Measurements from ENCODE around the gene CLDND2.

- TF ChIP-seq TAF1 (IDR thresholded peaks at IDR 0.05; ENCODE audit: borderline replicate concordance, low read depth, low read length) (no peak), POLR2A (IDR thresholded peaks at IDR 0.05; ENCODE audit: low read depth, low read length) (no peak), CTCF (IDR thresholded peaks at IDR 0.05 in 2 of 3, conservative IDR thresholded peaks at IDR 0.05 in 1 of 3; ENCODE audit: control insufficient read depth in 2 of 3, extremely low read depth in 1 of 3, insufficient read depth in 1 of 3, low read depth in 3 of 3, low read length in 3 of 3) (no peak), REST (IDR thresholded peaks at IDR 0.05; ENCODE audit: low read depth, low read length) (no peak), NFYB (IDR thresholded peaks at IDR 0.05; ENCODE audit: insufficient read depth, low read depth, low read length) (no peak), USF2 (IDR thresholded peaks at IDR 0.05; ENCODE audit: borderline replicate concordance, low read depth, low read length) (no peak), KDM1A (IDR thresholded peaks at IDR 0.05; ENCODE audit: borderline replicate concordance) (no peak), POLR2AphosphoS5 (IDR thresholded peaks at IDR 0.05; ENCODE audit: low read length) (no peak), EP300 (IDR thresholded peaks at IDR 0.05; ENCODE audit: borderline replicate concordance in 1 of 2, control insufficient read depth in 1 of 2, low read depth in 2 of 2, low read length in 2 of 2) (no peak), CREM (IDR thresholded peaks at IDR 0.05; ENCODE audit: low read depth) (no peak), SMAD5 (IDR thresholded peaks at IDR 0.05; ENCODE audit: low read depth) (no peak), CREB1 (IDR thresholded peaks at IDR 0.05; ENCODE audit: low read depth) (no peak), ZBTB40 (IDR thresholded peaks at IDR 0.05; ENCODE audit: borderline replicate concordance) (no peak), RAD21 (IDR thresholded peaks at IDR 0.05; ENCODE audit: insufficient read depth, low read depth, low read length) (no peak)
Observed at GRCh38 chr19:51415187-51415586, 46.4 kb upstream of the CLDND2 start.
